Astrocyte (in vitro differentiated cells and primary cell): ENCODE data around the gene TRAPPC3. TPM values are rescaled to one million over a fixed set of nuclear protein-coding genes. Genes with fewer than 3 reads are reported as not detected.

Source experiments
- DNase-seq: peaks from one replicate; pipeline ENCODE4 v3.0.0-alpha.2; 2010; ENCODE audit warnings: low read depth
- FAIRE-seq: peaks from 2 replicates; lab custom pipeline; 2011; peaks lifted over from hg19 to GRCh38; lab: Jason Lieb, UNC
- H2AFZ ChIP-seq: 2 replicates; pipeline ENCODE4 v1.6.0; 2012; ENCODE audit warnings: low read depth, low read length, inconsistent platforms
- H3K27ac ChIP-seq: 2 replicates; pipeline ENCODE4 v1.5.1; 2011; ENCODE audit warnings: low read depth, low read length, inconsistent platforms
- H3K27me3 ChIP-seq: 2 replicates; pipeline ENCODE4 v1.6.0; 2011; ENCODE audit warnings: low read length, inconsistent platforms; ENCODE audit not compliant: insufficient read depth
- H3K36me3 ChIP-seq: 2 replicates; pipeline ENCODE4 v1.5.1; 2011; ENCODE audit warnings: low read length, inconsistent platforms; ENCODE audit not compliant: insufficient read depth
- H3K4me1 ChIP-seq: 2 replicates; pipeline ENCODE4 v1.5.1; 2011; ENCODE audit warnings: low read length, inconsistent platforms; ENCODE audit not compliant: insufficient read depth
- H3K4me2 ChIP-seq: 2 replicates; pipeline ENCODE4 v1.6.0; 2012; ENCODE audit warnings: low read length, inconsistent platforms
- H3K4me3 ChIP-seq: 2 replicates; pipeline ENCODE4 v1.5.1; 2011; ENCODE audit warnings: low read depth, mild to moderate bottlenecking, low read length, inconsistent platforms; ENCODE audit not compliant: insufficient read depth
- H3K79me2 ChIP-seq: 2 replicates; pipeline ENCODE4 v1.6.0; 2012; ENCODE audit warnings: mild to moderate bottlenecking, low read length, inconsistent platforms; ENCODE audit not compliant: insufficient read depth
- H3K9ac ChIP-seq: 2 replicates; pipeline ENCODE4 v1.6.0; 2012; ENCODE audit warnings: mild to moderate bottlenecking, low read length, inconsistent platforms
- H3K9me3 ChIP-seq: 2 replicates; pipeline ENCODE4 v1.5.1; 2012; ENCODE audit warnings: low read depth, mild to moderate bottlenecking, low read length, inconsistent platforms; ENCODE audit not compliant: insufficient read depth
- H4K20me1 ChIP-seq: 2 replicates; pipeline ENCODE4 v1.6.0; 2012; ENCODE audit warnings: low read length, inconsistent platforms; ENCODE audit not compliant: insufficient read depth
- H3K27ac Mint-ChIP-seq: one replicate; pipeline ENCODE4 v1.8.0; 2021; ENCODE audit warnings: mild to moderate bottlenecking, mixed read lengths; ENCODE audit not compliant: unreplicated experiment
- H3K27me3 Mint-ChIP-seq: one replicate; pipeline ENCODE4 v1.8.0; 2021; ENCODE audit warnings: low read depth, mixed read lengths; ENCODE audit not compliant: unreplicated experiment
- H3K36me3 Mint-ChIP-seq: one replicate; pipeline ENCODE4 v1.8.0; 2021; ENCODE audit warnings: low read depth, mixed read lengths; ENCODE audit not compliant: unreplicated experiment
- H3K4me1 Mint-ChIP-seq: one replicate; pipeline ENCODE4 v1.8.0; 2021; ENCODE audit warnings: low read depth, mixed read lengths; ENCODE audit not compliant: unreplicated experiment
- H3K4me3 Mint-ChIP-seq: one replicate; pipeline ENCODE4 v1.8.0; 2021; ENCODE audit warnings: mild to moderate bottlenecking, moderate library complexity, mixed read lengths; ENCODE audit not compliant: unreplicated experiment
- H3K9me3 Mint-ChIP-seq: one replicate; pipeline ENCODE4 v1.8.0; 2021; ENCODE audit warnings: mild to moderate bottlenecking, mixed read lengths; ENCODE audit not compliant: unreplicated experiment
- CTCF ChIP-seq: IDR thresholded peaks from 2 replicates; pipeline ENCODE4 v1.5.1; 2011; ENCODE audit warnings: low read depth, mild to moderate bottlenecking, inconsistent platforms, low read length, moderate library complexity; ENCODE audit not compliant: insufficient read depth
- EZH2 ChIP-seq: IDR thresholded peaks from 2 replicates; pipeline ENCODE4 v1.6.1; 2012; ENCODE audit warnings: mild to moderate bottlenecking, low read length, inconsistent platforms; ENCODE audit not compliant: insufficient read depth
- total RNA-seq: library from RNA; stranded (reverse); gene quantifications from 2 replicates; pipeline ENCODE4 v1.2.1, GENCODE V29; 2021

The TRAPPC3 gene
- total RNA-seq, 1 donor from 2014 or later, result 87.1 TPM

GRCh38 chr1:36151134-36151844, 2.0 kb upstream of the TRAPPC3 start:
- H3K9me3 Mint-ChIP-seq, result peaks cover 4% of the 10 kb centered on the region

GRCh38 chr1:36150296-36151133, 1.2 kb upstream of the TRAPPC3 start:
- Histone ChIP-seq H3K79me2 (peaks cover 36% of the 10 kb centered on the region), H3K4me2 (peak overlapping the region; percentile 82), H3K4me1 (peaks cover 36% of the 10 kb centered on the region), H4K20me1 (peaks cover 6% of the 10 kb centered on the region), H3K9ac (peak overlapping the region; percentile 85), H3K9me3 (no peaks in the 10 kb centered on the region), H3K27me3 (no peaks in the 10 kb centered on the region), H3K36me3 (no peaks in the 10 kb centered on the region), H3K4me3 (peak overlapping the region; percentile 5), H2AFZ (peak overlapping the region; percentile 26), H3K27ac (peak overlapping the region; percentile 98)
- Mint-ChIP-seq H3K4me3 (peak overlapping the region; percentile 96), H3K9me3 (peaks cover 4% of the 10 kb centered on the region), H3K4me1 (peaks cover 34% of the 10 kb centered on the region), H3K27me3 (no peaks in the 10 kb centered on the region), H3K27ac (peak overlapping the region; percentile 96), H3K36me3 (peaks cover 6% of the 10 kb centered on the region)
- peak; percentile 94 for DNase-seq
- no peak for TF ChIP-seq EZH2
- no peak for FAIRE-seq

More at GRCh38 chr1:36151134-36151844, 2.0 kb upstream of the TRAPPC3 start:
- Histone ChIP-seq H3K9ac (peak overlapping the region; percentile 85), H2AFZ (peak overlapping the region; percentile 63), H3K4me2 (peak overlapping the region; percentile 82), H3K9me3 (no peaks in the 10 kb centered on the region), H3K27me3 (no peaks in the 10 kb centered on the region), H3K4me1 (peaks cover 36% of the 10 kb centered on the region), H4K20me1 (peaks cover 6% of the 10 kb centered on the region), H3K36me3 (no peaks in the 10 kb centered on the region), H3K27ac (peak overlapping the region; percentile 98), H3K4me3 (no peak overlapping the region), H3K79me2 (peaks cover 41% of the 10 kb centered on the region)
- TF ChIP-seq CTCF, result no peak
- no peak for TF ChIP-seq EZH2
- FAIRE-seq (no peak), DNase-seq (no peak)
- peaks cover 6% of the 10 kb centered on the region for H3K36me3 Mint-ChIP-seq
- H3K27me3 Mint-ChIP-seq, result no peaks in the 10 kb centered on the region
- peak overlapping the region; percentile 50 for H3K4me3 Mint-ChIP-seq
- H3K27ac Mint-ChIP-seq, result peak overlapping the region; percentile 96
- peaks cover 34% of the 10 kb centered on the region for H3K4me1 Mint-ChIP-seq

GRCh38 chr1:36149973-36150295, 648 bp upstream of the TRAPPC3 start:
- H3K4me1 ChIP-seq, result peaks cover 30% of the 10 kb centered on the region
- H3K79me2 ChIP-seq, result peaks cover 35% of the 10 kb centered on the region
- peak overlapping the region; percentile 82 for H3K4me2 ChIP-seq
- H3K27me3 ChIP-seq, result no peaks in the 10 kb centered on the region
- H2AFZ ChIP-seq, result peak overlapping the region; percentile 7
- H3K4me3 ChIP-seq, result peak overlapping the region; percentile 5
- peaks cover 11% of the 10 kb centered on the region for H4K20me1 ChIP-seq
- DNase-seq (no peak), FAIRE-seq (no peak)
- H3K27ac Mint-ChIP-seq, result peak overlapping the region; percentile 96
- peak overlapping the region; percentile 96 for H3K4me3 Mint-ChIP-seq
- peaks cover 4% of the 10 kb centered on the region for H3K9me3 Mint-ChIP-seq
- H3K27me3 Mint-ChIP-seq, result no peaks in the 10 kb centered on the region
- peak overlapping the region; percentile 98 for H3K27ac ChIP-seq
- H3K9ac ChIP-seq, result peak overlapping the region; percentile 85
- no peaks in the 10 kb centered on the region for H3K9me3 ChIP-seq
- H3K36me3 Mint-ChIP-seq, result peaks cover 6% of the 10 kb centered on the region
- peaks cover 34% of the 10 kb centered on the region for H3K4me1 Mint-ChIP-seq
- TF ChIP-seq CTCF (no peak), EZH2 (no peak)
- H3K36me3 ChIP-seq, result no peaks in the 10 kb centered on the region
